Fibroblast of mammary gland (primary cell): Measurements from ENCODE around the gene MAML3.
A peak's percentile ranks its signal among the peaks of the same experiment; 100 is the strongest.

Experiments used
- DNase-seq: peaks from one replicate; pipeline ENCODE4 v3.0.0-alpha.2; 2010; ENCODE audit warnings: low read depth
- H3K4me3 ChIP-seq: 2 replicates; pipeline ENCODE4 v1.5.1; 2011; ENCODE audit warnings: low read depth, mild to moderate bottlenecking, low read length, moderate library complexity; ENCODE audit not compliant: control insufficient read depth
- TF ChIP-seq, protein P1 (sequence below): conservative IDR thresholded peaks from 2 replicates; pipeline ENCODE4 v1.5.1; 2011; ENCODE audit warnings: low read depth, low read length, inconsistent platforms; ENCODE audit not compliant: control insufficient read depth, insufficient read depth

Gene MAML3

GRCh38 chr4:139892973-139893736, 260.8 kb downstream of the MAML3 start:
- DNase-seq, result no peak
- TF ChIP-seq, protein P1, sequence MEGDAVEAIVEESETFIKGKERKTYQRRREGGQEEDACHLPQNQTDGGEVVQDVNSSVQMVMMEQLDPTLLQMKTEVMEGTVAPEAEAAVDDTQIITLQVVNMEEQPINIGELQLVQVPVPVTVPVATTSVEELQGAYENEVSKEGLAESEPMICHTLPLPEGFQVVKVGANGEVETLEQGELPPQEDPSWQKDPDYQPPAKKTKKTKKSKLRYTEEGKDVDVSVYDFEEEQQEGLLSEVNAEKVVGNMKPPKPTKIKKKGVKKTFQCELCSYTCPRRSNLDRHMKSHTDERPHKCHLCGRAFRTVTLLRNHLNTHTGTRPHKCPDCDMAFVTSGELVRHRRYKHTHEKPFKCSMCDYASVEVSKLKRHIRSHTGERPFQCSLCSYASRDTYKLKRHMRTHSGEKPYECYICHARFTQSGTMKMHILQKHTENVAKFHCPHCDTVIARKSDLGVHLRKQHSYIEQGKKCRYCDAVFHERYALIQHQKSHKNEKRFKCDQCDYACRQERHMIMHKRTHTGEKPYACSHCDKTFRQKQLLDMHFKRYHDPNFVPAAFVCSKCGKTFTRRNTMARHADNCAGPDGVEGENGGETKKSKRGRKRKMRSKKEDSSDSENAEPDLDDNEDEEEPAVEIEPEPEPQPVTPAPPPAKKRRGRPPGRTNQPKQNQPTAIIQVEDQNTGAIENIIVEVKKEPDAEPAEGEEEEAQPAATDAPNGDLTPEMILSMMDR, result no peak

GRCh38 chr4:139890816-139891215, 263.2 kb downstream of the MAML3 start:
- TF ChIP-seq, protein P1, result no peak
- H3K4me3 ChIP-seq, result no peak overlapping the region
- peak; percentile 86 for DNase-seq

More at GRCh38 chr4:139892973-139893736, 260.8 kb downstream of the MAML3 start:
- no peak overlapping the region for H3K4me3 ChIP-seq

GRCh38 chr4:139889901-139890300, 264.1 kb downstream of the MAML3 start:
- DNase-seq, result no peak
- no peak overlapping the region for H3K4me3 ChIP-seq
- TF ChIP-seq, protein P1, result no peak

DNA sequence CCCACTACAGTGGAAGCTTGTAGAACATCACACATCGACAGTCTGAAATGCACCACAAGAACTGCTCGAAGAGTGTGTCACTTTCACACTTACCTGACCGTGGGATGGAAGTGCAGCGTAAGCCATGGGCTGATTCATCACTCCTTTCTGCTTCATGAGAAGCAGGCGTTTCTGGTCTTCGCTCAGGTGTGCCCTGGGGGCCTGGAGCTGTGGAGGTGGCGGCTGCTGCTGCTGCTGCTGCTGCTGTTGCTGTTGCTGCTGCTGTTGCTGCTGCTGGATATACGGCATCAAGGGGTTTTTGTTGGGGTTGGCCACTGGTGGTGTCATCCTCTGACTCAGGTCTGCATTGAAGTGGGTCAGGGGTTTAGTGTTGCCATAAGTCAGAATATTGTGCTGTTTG, 264.7 kb downstream of the MAML3 start:
- no peak overlapping the region for H3K4me3 ChIP-seq
- TF ChIP-seq, protein P1, result no peak
- peak; percentile 15 for DNase-seq

DNA sequence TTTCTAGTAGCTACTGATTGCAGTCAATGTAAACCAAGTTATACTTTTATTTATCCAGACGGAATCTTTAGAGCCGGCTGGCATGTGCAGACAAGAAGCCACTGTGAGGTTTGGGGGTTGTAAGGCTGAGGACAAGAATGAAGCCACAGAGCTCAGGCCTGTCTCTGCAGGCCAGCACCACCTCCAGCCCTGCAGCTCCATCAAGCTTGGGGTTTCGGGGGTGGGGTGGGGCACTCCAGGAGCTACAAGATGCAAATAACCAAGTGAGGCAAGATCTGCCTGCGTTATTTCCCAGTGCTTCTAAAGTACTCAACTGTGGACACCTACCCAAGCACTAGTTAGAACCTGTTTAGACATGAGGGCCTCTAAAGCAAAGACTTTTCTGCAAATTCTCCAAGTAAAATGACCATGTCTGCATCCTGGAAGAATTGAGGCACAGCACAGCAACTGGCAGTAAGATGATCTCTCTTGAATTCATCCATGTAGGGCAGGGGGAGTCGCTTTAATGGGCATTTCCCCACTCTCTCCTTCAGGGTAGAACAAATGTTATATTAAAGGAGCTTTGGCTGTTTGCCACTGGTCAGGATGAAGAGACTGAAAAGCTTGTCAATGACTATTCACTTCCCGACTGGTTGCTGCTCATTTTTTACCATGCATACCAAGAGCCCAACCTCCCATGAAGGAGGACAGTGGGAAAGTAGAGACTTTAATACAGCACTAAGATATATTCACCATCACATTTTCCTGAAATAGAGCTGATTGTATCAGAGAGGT, 265.8 kb downstream of the MAML3 start:
- DNase-seq, result no peak
- TF ChIP-seq, protein P1, result no peak
- no peak overlapping the region for H3K4me3 ChIP-seq

- TF ChIP-seq, protein P1, result no peak
- peak; percentile 27 for DNase-seq
- H3K4me3 ChIP-seq, result no peak overlapping the region
These were observed 266.6 kb downstream of the MAML3 start for GRCh38 chr4:139887376-139887802.
